Effector memory CD8-positive, alpha-beta T cell (primary cell): ENCODE results near the gene SVBP.

Experiments
- ATAC-seq: fragments of 150-1000 bp; cut with Tn5 transposase; replicated peaks from 2 replicates; pipeline ENCODE4 v1.10.0; 2021; ENCODE audit warnings: mild to moderate bottlenecking, moderate library complexity
- DNase-seq, 3 experiments: peaks; one replicate each; pipeline ENCODE4 v3.0.0; 2021
- H3K27ac Mint-ChIP-seq, 2 donors: one replicate each; pipeline ENCODE4 v1.8.0; 2022; ENCODE audit warnings: mild to moderate bottlenecking in 2 of 2, mixed read lengths in 2 of 2, moderate library complexity in 2 of 2
- H3K27me3 Mint-ChIP-seq, 2 donors: one replicate each; pipeline ENCODE4 v1.8.0; 2022; ENCODE audit warnings: mixed read lengths in 2 of 2
- H3K36me3 Mint-ChIP-seq: one replicate; pipeline ENCODE4 v1.8.0; 2022; ENCODE audit warnings: mild to moderate bottlenecking, moderate library complexity, mixed read lengths; ENCODE audit not compliant: insufficient read depth
- H3K4me1 Mint-ChIP-seq, 2 donors: one replicate each; pipeline ENCODE4 v1.8.0; 2022; ENCODE audit warnings: low read depth in 2 of 2, mixed read lengths in 2 of 2
- H3K4me3 Mint-ChIP-seq, 2 donors: one replicate each; pipeline ENCODE4 v1.8.0; 2022; ENCODE audit warnings: mild to moderate bottlenecking in 2 of 2, mixed read lengths in 2 of 2, moderate library complexity in 2 of 2
- H3K9me3 Mint-ChIP-seq, 2 donors: one replicate each; pipeline ENCODE4 v1.8.0; 2022; ENCODE audit warnings: mixed read lengths in 2 of 2

Gene SVBP

DNA sequence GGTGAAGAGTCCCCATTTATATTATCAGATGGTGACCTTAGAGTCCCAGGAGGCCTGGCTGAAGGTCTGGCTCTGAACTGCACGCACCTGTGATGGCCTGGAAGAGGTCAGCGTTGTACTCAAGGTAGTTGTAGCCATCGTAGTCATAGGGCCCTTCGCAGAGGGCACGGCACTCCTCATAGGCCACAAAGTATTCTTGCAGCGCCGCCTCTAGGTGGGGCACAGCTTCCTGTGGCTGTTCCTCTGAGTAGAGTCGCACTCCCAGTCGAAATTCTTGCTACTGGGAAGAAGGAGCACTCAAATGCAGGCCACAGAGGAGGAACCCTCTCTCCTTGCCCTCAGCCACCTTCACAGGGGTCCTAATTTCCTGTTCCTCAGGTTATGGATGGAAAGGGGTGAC, 58.1 kb downstream of the SVBP start:
- ATAC-seq (no peak), DNase-seq (no peak)
- Mint-ChIP-seq H3K4me1 (peaks cover 2 to 6% of the 10 kb centered on the region in 2 donors), H3K27ac (no peak overlapping the region), H3K27me3 (no peaks in the 10 kb centered on the region), H3K9me3 (no peaks in the 10 kb centered on the region), H3K4me3 (no peak overlapping the region), H3K36me3 (peaks cover 24% of the 10 kb centered on the region)

DNA sequence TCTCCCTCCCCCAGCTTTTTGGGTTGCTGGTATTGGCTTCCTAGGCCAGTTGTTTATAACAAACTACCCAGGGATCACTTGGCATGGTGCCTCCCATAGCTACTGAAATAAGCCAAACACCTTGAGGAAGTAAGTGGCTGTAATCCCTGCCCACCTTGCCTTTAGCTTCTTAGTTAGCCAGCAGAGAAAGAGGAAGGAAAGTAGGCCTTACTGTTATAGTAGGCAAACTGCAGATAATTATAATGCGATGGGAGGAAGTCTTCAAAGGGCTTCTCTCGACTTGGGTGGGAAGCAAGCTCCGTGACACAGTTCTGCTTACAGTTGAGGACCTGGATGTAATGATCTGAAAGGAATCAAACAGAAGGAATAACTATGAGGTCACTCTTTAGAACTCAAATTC, 58.6 kb downstream of the SVBP start:
- H3K36me3 Mint-ChIP-seq = peaks cover 28% of the 10 kb centered on the region
- no peak overlapping the region for H3K4me3 Mint-ChIP-seq
- DNase-seq (no peak), ATAC-seq (no peak)
- no peak overlapping the region for H3K27ac Mint-ChIP-seq
- H3K4me1 Mint-ChIP-seq = peaks cover 2 to 6% of the 10 kb centered on the region in 2 donors
- no peaks in the 10 kb centered on the region for H3K9me3 Mint-ChIP-seq
- H3K27me3 Mint-ChIP-seq = no peaks in the 10 kb centered on the region

- Mint-ChIP-seq H3K4me1 (peaks cover 2 to 6% of the 10 kb centered on the region in 2 donors), H3K27me3 (no peaks in the 10 kb centered on the region), H3K9me3 (no peaks in the 10 kb centered on the region), H3K27ac (no peak overlapping the region), H3K36me3 (peaks cover 24% of the 10 kb centered on the region), H3K4me3 (no peak overlapping the region)
- no peak for DNase-seq
- ATAC-seq = no peak
Measured at GRCh38 chr1:42757892-42758275, 59.3 kb downstream of the SVBP start.
